ENCODE data around the gene CHCT1.

The CHCT1 gene

DNA sequence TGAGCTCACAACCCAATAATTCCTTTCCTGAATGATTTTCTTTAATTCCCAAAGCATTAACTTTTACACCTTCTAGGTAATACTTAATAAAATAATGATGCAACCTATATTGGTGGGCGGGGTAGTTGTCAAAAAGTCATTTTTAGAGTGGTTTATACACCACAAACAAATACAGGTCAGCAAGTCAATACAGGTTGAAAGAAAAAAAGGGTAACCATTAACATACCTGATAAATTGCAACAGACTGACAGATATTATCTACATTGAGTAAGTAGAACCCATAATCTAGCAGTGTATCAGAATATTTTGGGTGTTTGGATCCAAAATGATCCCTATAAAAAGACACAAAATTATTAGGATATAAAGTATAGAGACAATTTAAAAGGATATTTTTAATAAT is 39.3 kb downstream of the CHCT1 start:
- peaks cover 91 to 93% of the 10 kb centered on the region in 2 experiments for H3K36me3 ChIP-seq (ENCODE audit: control insufficient read depth in 2 of 2, insufficient read depth in 1 of 2, low read length in 2 of 2)
- H3K9me3 ChIP-seq (ENCODE audit: control insufficient read depth, insufficient read depth, low read depth, low read length) = no peaks in the 10 kb centered on the region; the same call in 1 of the 2 replicates
- TF ChIP-seq ZNF214 (tag by site-specific recombination; IDR thresholded peaks at IDR 0.05; ENCODE audit: borderline replicate concordance) (no peak), KLF9 (tag by site-specific recombination; IDR thresholded peaks at IDR 0.05; ENCODE audit: low read depth) (no peak), HOXC10 (CRISPR knock-in tag; IDR thresholded peaks at IDR 0.05) (no peak), ZNF350 (tag by site-specific recombination; IDR thresholded peaks at IDR 0.05) (no peak), ZNF211 (tag by site-specific recombination; IDR thresholded peaks at IDR 0.05; ENCODE audit: low read depth) (no peak), ZNF654 (tag by site-specific recombination; IDR thresholded peaks at IDR 0.05; ENCODE audit: low read depth) (no peak)
- TF ChIP-seq, protein P1, sequence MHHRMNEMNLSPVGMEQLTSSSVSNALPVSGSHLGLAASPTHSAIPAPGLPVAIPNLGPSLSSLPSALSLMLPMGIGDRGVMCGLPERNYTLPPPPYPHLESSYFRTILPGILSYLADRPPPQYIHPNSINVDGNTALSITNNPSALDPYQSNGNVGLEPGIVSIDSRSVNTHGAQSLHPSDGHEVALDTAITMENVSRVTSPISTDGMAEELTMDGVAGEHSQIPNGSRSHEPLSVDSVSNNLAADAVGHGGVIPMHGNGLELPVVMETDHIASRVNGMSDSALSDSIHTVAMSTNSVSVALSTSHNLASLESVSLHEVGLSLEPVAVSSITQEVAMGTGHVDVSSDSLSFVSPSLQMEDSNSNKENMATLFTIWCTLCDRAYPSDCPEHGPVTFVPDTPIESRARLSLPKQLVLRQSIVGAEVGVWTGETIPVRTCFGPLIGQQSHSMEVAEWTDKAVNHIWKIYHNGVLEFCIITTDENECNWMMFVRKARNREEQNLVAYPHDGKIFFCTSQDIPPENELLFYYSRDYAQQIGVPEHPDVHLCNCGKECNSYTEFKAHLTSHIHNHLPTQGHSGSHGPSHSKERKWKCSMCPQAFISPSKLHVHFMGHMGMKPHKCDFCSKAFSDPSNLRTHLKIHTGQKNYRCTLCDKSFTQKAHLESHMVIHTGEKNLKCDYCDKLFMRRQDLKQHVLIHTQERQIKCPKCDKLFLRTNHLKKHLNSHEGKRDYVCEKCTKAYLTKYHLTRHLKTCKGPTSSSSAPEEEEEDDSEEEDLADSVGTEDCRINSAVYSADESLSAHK (tag by site-specific recombination; IDR thresholded peaks at IDR 0.05) = no peak
- TF ChIP-seq, protein P2, sequence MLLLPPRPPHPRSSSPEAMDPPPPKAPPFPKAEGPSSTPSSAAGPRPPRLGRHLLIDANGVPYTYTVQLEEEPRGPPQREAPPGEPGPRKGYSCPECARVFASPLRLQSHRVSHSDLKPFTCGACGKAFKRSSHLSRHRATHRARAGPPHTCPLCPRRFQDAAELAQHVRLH (tag by site-specific recombination; IDR thresholded peaks at IDR 0.05) = no peak
- TF ChIP-seq, protein P3, sequence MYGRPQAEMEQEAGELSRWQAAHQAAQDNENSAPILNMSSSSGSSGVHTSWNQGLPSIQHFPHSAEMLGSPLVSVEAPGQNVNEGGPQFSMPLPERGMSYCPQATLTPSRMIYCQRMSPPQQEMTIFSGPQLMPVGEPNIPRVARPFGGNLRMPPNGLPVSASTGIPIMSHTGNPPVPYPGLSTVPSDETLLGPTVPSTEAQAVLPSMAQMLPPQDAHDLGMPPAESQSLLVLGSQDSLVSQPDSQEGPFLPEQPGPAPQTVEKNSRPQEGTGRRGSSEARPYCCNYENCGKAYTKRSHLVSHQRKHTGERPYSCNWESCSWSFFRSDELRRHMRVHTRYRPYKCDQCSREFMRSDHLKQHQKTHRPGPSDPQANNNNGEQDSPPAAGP (tag by site-specific recombination; IDR thresholded peaks at IDR 0.05) = no peak
- TF ChIP-seq, protein P4, sequence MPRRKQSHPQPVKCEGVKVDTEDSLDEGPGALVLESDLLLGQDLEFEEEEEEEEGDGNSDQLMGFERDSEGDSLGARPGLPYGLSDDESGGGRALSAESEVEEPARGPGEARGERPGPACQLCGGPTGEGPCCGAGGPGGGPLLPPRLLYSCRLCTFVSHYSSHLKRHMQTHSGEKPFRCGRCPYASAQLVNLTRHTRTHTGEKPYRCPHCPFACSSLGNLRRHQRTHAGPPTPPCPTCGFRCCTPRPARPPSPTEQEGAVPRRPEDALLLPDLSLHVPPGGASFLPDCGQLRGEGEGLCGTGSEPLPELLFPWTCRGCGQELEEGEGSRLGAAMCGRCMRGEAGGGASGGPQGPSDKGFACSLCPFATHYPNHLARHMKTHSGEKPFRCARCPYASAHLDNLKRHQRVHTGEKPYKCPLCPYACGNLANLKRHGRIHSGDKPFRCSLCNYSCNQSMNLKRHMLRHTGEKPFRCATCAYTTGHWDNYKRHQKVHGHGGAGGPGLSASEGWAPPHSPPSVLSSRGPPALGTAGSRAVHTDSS (tag by site-specific recombination; IDR thresholded peaks at IDR 0.05) = no peak
- TF ChIP-seq, protein P5, sequence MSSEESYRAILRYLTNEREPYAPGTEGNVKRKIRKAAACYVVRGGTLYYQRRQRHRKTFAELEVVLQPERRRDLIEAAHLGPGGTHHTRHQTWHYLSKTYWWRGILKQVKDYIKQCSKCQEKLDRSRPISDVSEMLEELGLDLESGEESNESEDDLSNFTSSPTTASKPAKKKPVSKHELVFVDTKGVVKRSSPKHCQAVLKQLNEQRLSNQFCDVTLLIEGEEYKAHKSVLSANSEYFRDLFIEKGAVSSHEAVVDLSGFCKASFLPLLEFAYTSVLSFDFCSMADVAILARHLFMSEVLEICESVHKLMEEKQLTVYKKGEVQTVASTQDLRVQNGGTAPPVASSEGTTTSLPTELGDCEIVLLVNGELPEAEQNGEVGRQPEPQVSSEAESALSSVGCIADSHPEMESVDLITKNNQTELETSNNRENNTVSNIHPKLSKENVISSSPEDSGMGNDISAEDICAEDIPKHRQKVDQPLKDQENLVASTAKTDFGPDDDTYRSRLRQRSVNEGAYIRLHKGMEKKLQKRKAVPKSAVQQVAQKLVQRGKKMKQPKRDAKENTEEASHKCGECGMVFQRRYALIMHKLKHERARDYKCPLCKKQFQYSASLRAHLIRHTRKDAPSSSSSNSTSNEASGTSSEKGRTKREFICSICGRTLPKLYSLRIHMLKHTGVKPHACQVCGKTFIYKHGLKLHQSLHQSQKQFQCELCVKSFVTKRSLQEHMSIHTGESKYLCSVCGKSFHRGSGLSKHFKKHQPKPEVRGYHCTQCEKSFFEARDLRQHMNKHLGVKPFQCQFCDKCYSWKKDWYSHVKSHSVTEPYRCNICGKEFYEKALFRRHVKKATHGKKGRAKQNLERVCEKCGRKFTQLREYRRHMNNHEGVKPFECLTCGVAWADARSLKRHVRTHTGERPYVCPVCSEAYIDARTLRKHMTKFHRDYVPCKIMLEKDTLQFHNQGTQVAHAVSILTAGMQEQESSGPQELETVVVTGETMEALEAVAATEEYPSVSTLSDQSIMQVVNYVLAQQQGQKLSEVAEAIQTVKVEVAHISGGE (tag by site-specific recombination; conservative IDR thresholded peaks at IDR 0.05; ENCODE audit: low read depth) = no peak
- no peaks in the 10 kb centered on the region for H3K4me1 ChIP-seq (ENCODE audit: control insufficient read depth, insufficient read depth, low read length)
- no peak overlapping the region for H3K4me3 ChIP-seq (ENCODE audit: low read depth, low read length)
- ChIA-PET CTCF (no interaction called here), POLR2A (no interaction called here)
- no peak overlapping the region for H3K27ac ChIP-seq (ENCODE audit: extremely low read depth, low read depth, low read length)

DNA sequence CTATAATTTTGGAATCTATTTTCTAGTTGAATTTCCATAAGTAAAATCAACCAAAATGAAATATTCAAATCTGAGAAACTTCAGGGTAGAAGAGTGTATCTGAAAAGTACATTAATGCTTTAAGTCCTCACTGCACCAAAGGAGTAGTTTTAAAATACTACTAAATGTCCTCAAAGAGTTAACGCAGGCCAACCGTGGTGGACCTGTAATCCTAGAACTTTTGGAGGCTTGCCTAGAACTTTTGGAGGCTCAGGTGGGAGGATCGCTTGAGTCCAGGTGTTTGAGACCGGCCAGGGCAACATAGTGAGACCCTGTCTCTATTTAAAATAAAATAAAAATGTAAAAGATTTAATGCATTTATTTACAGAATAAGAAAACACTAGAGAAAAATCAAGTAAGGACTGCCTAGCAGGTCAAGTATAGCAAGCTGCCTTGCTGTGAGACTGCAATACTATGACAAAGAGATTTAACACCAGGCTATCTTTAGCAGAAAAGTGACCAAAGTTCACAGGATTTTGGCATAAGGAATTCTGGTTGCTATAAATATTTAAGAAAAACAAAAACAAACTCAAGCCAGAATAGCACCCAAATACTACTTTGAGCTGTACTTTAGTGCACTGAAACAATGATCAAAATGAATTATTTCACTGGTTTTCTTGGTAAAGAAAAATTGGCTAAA is 41.0 kb downstream of the CHCT1 start:
- Histone ChIP-seq H3K36me3 (ENCODE audit: control insufficient read depth in 2 of 2, insufficient read depth in 1 of 2, low read length in 2 of 2) (peaks cover 80 to 81% of the 10 kb centered on the region in 2 experiments), H3K27ac (ENCODE audit: extremely low read depth, low read depth, low read length) (no peak overlapping the region), H3K4me3 (ENCODE audit: low read depth, low read length) (no peak overlapping the region), H3K4me1 (ENCODE audit: control insufficient read depth, insufficient read depth, low read length) (no peaks in the 10 kb centered on the region), H3K9me3 (ENCODE audit: control insufficient read depth, insufficient read depth, low read depth, low read length) (no peaks in the 10 kb centered on the region; the same call in 1 of the 2 replicates)
- POLR2A ChIA-PET = no interaction called here
- CTCF ChIA-PET = interaction anchor here (1.2 kb wide), 1 partner anchor 321 kb away, joined by 3 read pairs; no protein-coding TSS in a partner anchor
- no peak for TF ChIP-seq ZFP69B (tag by site-specific recombination; IDR thresholded peaks at IDR 0.05)
- no peak for TF ChIP-seq YY1 (tag by site-specific recombination; IDR thresholded peaks at IDR 0.05)
- no peak for TF ChIP-seq ZNF423 (tag by site-specific recombination; IDR thresholded peaks at IDR 0.05)
- TF ChIP-seq, protein P6, sequence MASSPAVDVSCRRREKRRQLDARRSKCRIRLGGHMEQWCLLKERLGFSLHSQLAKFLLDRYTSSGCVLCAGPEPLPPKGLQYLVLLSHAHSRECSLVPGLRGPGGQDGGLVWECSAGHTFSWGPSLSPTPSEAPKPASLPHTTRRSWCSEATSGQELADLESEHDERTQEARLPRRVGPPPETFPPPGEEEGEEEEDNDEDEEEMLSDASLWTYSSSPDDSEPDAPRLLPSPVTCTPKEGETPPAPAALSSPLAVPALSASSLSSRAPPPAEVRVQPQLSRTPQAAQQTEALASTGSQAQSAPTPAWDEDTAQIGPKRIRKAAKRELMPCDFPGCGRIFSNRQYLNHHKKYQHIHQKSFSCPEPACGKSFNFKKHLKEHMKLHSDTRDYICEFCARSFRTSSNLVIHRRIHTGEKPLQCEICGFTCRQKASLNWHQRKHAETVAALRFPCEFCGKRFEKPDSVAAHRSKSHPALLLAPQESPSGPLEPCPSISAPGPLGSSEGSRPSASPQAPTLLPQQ (tag by site-specific recombination; IDR thresholded peaks at IDR 0.05) = no peak
- no peak for TF ChIP-seq ZNF112 (tag by site-specific recombination; IDR thresholded peaks at IDR 0.05)
- no peak for TF ChIP-seq GLI4 (tag by site-specific recombination; IDR thresholded peaks at IDR 0.05)
- TF ChIP-seq GLIS1 (tag by site-specific recombination; IDR thresholded peaks at IDR 0.05) = no peak
- TF ChIP-seq ZNF221 (tag by site-specific recombination; IDR thresholded peaks at IDR 0.05; ENCODE audit: borderline replicate concordance) = no peak
- TF ChIP-seq WT1 (tag by site-specific recombination; IDR thresholded peaks at IDR 0.05) = no peak
- TF ChIP-seq ZNF624 (tag by site-specific recombination; IDR thresholded peaks at IDR 0.05) = no peak
- TF ChIP-seq ZNF701 (tag by site-specific recombination; IDR thresholded peaks at IDR 0.05) = no peak
- TF ChIP-seq ZNF404 (tag by site-specific recombination; IDR thresholded peaks at IDR 0.05) = no peak
- TF ChIP-seq ZNF830 (tag by site-specific recombination; IDR thresholded peaks at IDR 0.05; ENCODE audit: low read depth) = no peak
- TF ChIP-seq ZNF555 (tag by site-specific recombination; conservative IDR thresholded peaks at IDR 0.05) = no peak
